Measurements from ENCODE around the gene SND1.

GRCh38 chr7:128091106-128091505 lies 439.1 kb downstream of the SND1 start:
- no peak for TF ChIP-seq CTCF (IDR thresholded peaks at IDR 0.05)
- no peak for TF ChIP-seq POLR2A (IDR thresholded peaks at IDR 0.05)

All from body of pancreas (tissue), 4 donors.